BE2C (cell line): ENCODE results near the gene GALNT7.

Source experiments
- DNase-seq: peaks from one replicate; pipeline ENCODE4 v3.0.0-alpha.2; 2020
- H3K27me3 ChIP-seq: fragments of 250-450 bp; sonication (Bioruptor Pico); 2 replicates; pipeline ENCODE4 v1.5.1; 2020; ENCODE audit warnings: mild to moderate bottlenecking
- H3K36me3 ChIP-seq: fragments of 250-450 bp; sonication (Bioruptor Pico); 2 replicates; pipeline ENCODE4 v1.5.1; 2020; ENCODE audit warnings: mild to moderate bottlenecking
- H3K4me1 ChIP-seq: fragments of 250-450 bp; sonication (Bioruptor Pico); 2 replicates; pipeline ENCODE4 v1.5.1; 2020
- H3K4me3 ChIP-seq: 2 replicates; pipeline ENCODE4 v1.5.1; 2011; ENCODE audit warnings: low read depth, low read length
- H3K9me3 ChIP-seq: fragments of 250-450 bp; sonication (Bioruptor Pico); 2 replicates; pipeline ENCODE4 v1.5.1; 2020
- TF ChIP-seq, protein P1 (sequence below): IDR thresholded peaks from 2 replicates; pipeline ENCODE4 v1.5.1; 2012; ENCODE audit warnings: mild to moderate bottlenecking, low read depth, low read length

The GALNT7 gene

DNA sequence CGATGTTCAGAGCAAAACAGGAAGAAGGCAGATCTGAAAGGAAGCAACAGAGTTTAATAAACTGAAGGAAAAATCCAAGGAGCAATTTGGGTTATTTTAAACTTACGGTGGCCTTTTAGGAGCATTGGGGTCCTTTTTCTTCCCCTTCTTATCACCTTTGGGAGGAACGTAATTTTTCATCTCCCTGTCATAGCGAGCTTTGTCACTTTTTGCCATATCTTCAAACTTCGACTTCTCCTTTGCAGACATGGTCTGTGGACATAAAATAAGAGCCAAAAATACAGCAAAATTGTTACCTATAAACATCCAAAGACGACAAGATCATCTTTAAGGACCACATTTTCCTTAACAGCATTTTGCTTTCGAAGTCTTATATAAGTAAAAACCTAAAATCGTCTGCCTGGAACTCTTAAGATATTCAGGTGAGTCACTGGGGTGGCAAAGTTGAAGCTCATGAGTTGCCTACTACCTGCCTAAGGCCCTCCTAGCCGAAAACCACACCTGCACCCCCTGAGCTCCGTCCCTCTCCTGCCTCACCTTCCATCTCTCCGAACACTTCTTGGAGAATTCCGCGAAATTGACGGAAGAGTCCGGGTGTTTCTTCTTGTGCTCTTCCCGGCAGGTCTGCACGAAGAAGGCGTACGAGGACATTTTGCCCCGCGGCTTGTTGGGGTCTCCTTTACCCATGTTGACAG, 164.5 kb downstream of the GALNT7 start:
- Histone ChIP-seq H3K36me3 (peaks cover 55% of the 10 kb centered on the region), H3K27me3 (no peaks in the 10 kb centered on the region), H3K9me3 (no peaks in the 10 kb centered on the region), H3K4me3 (peak overlapping the region; percentile 80), H3K4me1 (no peaks in the 10 kb centered on the region)
- TF ChIP-seq, protein P1, sequence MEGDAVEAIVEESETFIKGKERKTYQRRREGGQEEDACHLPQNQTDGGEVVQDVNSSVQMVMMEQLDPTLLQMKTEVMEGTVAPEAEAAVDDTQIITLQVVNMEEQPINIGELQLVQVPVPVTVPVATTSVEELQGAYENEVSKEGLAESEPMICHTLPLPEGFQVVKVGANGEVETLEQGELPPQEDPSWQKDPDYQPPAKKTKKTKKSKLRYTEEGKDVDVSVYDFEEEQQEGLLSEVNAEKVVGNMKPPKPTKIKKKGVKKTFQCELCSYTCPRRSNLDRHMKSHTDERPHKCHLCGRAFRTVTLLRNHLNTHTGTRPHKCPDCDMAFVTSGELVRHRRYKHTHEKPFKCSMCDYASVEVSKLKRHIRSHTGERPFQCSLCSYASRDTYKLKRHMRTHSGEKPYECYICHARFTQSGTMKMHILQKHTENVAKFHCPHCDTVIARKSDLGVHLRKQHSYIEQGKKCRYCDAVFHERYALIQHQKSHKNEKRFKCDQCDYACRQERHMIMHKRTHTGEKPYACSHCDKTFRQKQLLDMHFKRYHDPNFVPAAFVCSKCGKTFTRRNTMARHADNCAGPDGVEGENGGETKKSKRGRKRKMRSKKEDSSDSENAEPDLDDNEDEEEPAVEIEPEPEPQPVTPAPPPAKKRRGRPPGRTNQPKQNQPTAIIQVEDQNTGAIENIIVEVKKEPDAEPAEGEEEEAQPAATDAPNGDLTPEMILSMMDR, result no peak
- no peak for DNase-seq

DNA sequence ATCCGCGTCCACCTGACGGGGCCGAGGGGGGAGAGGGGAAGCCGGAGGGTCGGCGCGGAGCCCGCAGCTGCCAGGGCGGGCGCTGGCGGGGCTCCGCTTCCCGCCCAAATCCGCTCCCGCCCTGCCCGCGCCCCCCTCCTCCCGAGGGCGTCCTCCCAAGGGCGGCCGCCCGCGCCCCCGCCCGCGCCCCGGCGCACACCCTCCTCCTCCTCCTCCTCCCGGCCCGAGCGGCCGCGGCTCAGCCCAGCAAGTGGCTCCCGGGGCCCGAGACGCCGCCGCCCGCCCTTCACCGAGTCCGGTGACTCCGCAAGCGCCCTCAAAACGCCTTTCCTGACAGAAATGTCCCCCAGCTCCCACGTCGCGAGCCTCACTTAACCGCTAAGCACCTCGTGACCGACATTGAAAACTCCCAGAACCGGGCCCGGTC, 165.1 kb downstream of the GALNT7 start:
- H3K4me1 ChIP-seq, result no peaks in the 10 kb centered on the region
- peaks cover 49% of the 10 kb centered on the region for H3K36me3 ChIP-seq
- no peaks in the 10 kb centered on the region for H3K9me3 ChIP-seq
- peak; percentile 58 for DNase-seq
- TF ChIP-seq, protein P1, result no peak
- H3K27me3 ChIP-seq, result no peaks in the 10 kb centered on the region
- peak overlapping the region; percentile 80 for H3K4me3 ChIP-seq

DNA sequence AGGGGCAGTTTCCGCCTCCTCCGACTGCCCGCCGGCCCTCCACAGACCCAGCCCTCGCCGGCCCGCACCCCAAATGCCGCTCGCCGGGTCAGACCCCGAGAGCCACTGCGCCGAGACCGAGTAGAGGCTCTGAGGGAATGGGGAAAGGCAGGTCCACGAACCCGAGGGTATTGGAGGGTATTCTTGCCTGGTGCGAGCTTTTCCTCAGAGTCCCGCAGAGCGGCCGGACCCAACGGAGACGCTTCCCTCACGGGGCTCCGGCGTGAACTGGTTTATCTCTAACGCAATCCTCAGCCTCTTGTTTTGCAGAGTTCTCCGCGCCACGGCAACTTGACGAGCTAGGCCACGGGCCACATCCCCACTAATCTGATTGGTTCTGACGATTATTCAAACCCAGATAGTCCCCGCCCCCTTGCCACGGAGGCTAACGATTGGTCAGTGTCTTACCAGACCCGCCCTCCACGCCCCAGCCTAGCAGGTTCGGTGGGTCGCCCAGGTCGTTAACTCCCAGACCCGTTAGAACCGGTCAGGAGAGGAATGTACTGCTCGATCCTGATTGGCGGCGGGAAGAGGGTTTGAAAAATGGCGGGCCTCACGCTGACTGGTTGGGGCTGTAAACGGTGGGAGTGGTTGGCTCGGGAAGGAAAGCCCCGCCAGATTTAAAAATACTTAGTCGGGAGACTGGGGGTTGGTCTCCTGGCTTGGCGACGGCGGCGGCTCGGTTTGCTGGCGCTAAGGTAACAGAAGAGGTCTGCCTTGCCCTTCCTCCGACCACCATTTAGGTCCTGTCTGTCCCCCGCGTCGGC, 165.7 kb downstream of the GALNT7 start, which contains the start of gene HMGB2:
HMGB2 (minus strand) TSS at position 274 of the 806 bp plus-strand sequence. CDS start 709 bp downstream, outside the sequence.
- no peaks in the 10 kb centered on the region for H3K27me3 ChIP-seq
- H3K9me3 ChIP-seq, result no peaks in the 10 kb centered on the region

DNA sequence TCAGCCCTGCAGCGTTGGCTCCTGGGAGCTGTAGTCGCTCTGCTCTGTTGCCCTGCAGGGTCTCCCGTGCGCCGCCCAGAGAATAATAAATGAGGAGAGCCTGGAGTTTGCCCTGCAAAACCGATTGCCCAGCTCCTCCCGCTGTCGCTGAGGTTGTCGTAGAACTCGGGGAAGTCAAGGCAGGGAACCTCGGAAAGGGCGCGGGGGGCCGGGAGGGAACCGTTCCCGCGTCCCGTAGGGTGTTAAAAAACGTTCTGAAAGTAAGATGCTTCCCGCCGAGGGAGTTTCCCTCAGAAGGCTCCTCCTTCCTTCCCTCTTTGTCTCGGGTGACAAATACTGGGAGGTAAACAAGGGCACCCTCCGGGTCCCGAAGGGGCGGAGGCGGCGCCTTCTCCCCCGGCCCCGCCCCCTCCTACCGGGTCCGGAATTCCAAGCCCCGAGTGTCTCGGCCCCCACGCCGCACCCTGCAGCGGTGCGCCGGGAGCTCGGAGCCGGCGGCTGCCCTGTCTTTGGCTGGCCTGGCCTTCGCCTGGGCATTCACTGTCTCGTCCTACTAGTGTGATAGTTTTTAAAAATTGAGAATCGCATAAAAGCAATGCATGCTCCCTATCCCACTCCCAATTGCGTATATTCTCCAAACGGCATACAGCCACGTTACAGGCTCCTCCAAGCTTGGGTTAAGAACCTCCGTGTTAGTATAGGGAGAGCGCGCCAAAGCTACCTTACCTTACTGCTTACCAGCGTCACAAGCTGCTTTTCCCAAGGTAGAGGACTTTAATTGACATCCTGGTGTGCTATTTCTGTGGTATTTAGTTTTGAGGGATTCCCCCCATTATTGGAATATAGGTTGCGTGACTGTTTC, 166.5 kb downstream of the GALNT7 start:
- Histone ChIP-seq H3K27me3 (no peaks in the 10 kb centered on the region), H3K36me3 (peaks cover 34% of the 10 kb centered on the region), H3K4me3 (peak overlapping the region; percentile 85), H3K4me1 (no peaks in the 10 kb centered on the region), H3K9me3 (no peaks in the 10 kb centered on the region)
- TF ChIP-seq, protein P1, result no peak
- peak; percentile 86 for DNase-seq

More for the DNA sequence above, 165.7 kb downstream of the GALNT7 start, which contains the start of gene HMGB2:
- H3K4me1 ChIP-seq, result no peaks in the 10 kb centered on the region
- TF ChIP-seq, protein P1, result no peak
- peaks cover 43% of the 10 kb centered on the region for H3K36me3 ChIP-seq
- DNase-seq, result peak; percentile 100
- H3K4me3 ChIP-seq, result peak within 1 kb of the TSS; percentile 85

DNA sequence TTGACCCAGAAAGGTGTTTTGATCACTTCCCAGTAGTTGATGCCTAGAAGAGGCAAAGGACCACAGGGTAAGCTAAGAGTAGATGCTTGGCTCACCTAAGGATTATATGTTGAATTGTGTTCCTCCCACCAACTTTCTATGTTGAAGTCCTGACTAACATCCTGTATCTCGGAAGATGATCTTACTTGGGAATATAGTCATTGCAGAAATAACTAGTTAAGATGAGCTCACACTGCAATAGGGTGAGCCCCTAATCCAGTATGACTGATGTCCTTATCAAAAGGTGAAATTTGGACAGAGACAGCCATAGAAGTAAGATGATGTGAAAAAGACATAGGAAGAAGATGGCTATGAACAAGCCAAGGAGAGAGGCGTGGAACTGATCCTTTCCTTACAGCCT, 168.9 kb downstream of the GALNT7 start:
- H3K27me3 ChIP-seq, result no peaks in the 10 kb centered on the region
- H3K36me3 ChIP-seq, result peaks cover 13% of the 10 kb centered on the region
- DNase-seq, result no peak
- TF ChIP-seq, protein P1, result no peak
- no peak overlapping the region for H3K4me3 ChIP-seq
- no peaks in the 10 kb centered on the region for H3K4me1 ChIP-seq
- H3K9me3 ChIP-seq, result no peaks in the 10 kb centered on the region
